CD4-positive, alpha-beta memory T cell (primary cell): ENCODE measurements around the gene TAT. TPM values are rescaled to one million over a fixed set of nuclear protein-coding genes. Genes with fewer than 3 reads are reported as not detected.

Source experiments
- CTCF ChIA-PET: fragments of 350-600 bp; sonication (Branson Sonifier 250); formaldehyde crosslinking; loops from one replicate; lab custom pipeline; 2021; ENCODE audit warnings: inconsistent platforms; ENCODE audit not compliant: partially characterized antibody; lab: Charles Lee
- POLR2A ChIA-PET: fragments of 350-600 bp; sonication (Branson Sonifier 250); formaldehyde crosslinking; loops from one replicate; lab custom pipeline; 2021; ENCODE audit not compliant: partially characterized antibody; lab: Charles Lee
- DNase-seq, 5 donors: peaks; one replicate each; pipeline versions ENCODE4 v3.0.0 to v3.0.0-alpha.2; 2020 to 2022; ENCODE audit warnings: mixed read lengths in 1 of 5
- H3K27ac ChIP-seq: one replicate; pipeline ENCODE4 v1.7.0; 2013; ENCODE audit warnings: low read depth, low read length
- H3K27me3 ChIP-seq: 2 replicates; pipeline ENCODE4 v1.7.0; 2013; ENCODE audit warnings: mild to moderate bottlenecking, low read length, moderate library complexity; ENCODE audit not compliant: insufficient read depth
- H3K36me3 ChIP-seq: 2 replicates; pipeline ENCODE4 v1.7.0; 2013; ENCODE audit warnings: mild to moderate bottlenecking, low read length, moderate library complexity; ENCODE audit not compliant: insufficient read depth
- H3K4me1 ChIP-seq: 2 replicates; pipeline ENCODE4 v1.7.0; 2013; ENCODE audit warnings: mild to moderate bottlenecking, low read length, moderate library complexity; ENCODE audit not compliant: insufficient read depth
- H3K4me3 ChIP-seq, 2 donors: one replicate each; pipeline ENCODE4 v1.7.0; 2013; ENCODE audit warnings: low read length in 2 of 2, mild to moderate bottlenecking in 1 of 2
- H3K9me3 ChIP-seq, 2 donors: one replicate each; pipeline ENCODE4 v1.7.0; 2013; ENCODE audit warnings: low read length in 2 of 2, control low read depth in 1 of 2; ENCODE audit not compliant: control insufficient read depth in 1 of 2
- H3K27ac Mint-ChIP-seq, 7 donors: one replicate each; pipeline ENCODE4 v1.8.0; 2020 to 2021; ENCODE audit warnings: mixed read lengths in 7 of 7, mild to moderate bottlenecking in 6 of 7, inconsistent platforms in 3 of 7, moderate library complexity in 3 of 7
- H3K27me3 Mint-ChIP-seq, 2 donors: one replicate each; pipeline ENCODE4 v1.8.0; 2020 to 2021; ENCODE audit warnings: mixed read lengths in 2 of 2
- H3K36me3 Mint-ChIP-seq, 2 donors: one replicate each; pipeline ENCODE4 v1.8.0; 2020 to 2021; ENCODE audit warnings: mixed read lengths in 2 of 2, inconsistent platforms in 1 of 2, mild to moderate bottlenecking in 1 of 2
- H3K4me1 Mint-ChIP-seq, 4 donors: one replicate each; pipeline ENCODE4 v1.8.0; 2020 to 2021; ENCODE audit warnings: mixed read lengths in 4 of 4, mild to moderate bottlenecking in 1 of 4
- H3K4me3 Mint-ChIP-seq, 8 donors: one replicate each; pipeline ENCODE4 v1.8.0; 2020 to 2021; ENCODE audit warnings: mixed read lengths in 8 of 8, mild to moderate bottlenecking in 7 of 8, moderate library complexity in 6 of 8, inconsistent platforms in 3 of 8
- H3K9me3 Mint-ChIP-seq, 8 donors: one replicate each; pipeline ENCODE4 v1.8.0; 2020 to 2021; ENCODE audit warnings: mixed read lengths in 8 of 8, mild to moderate bottlenecking in 5 of 8, inconsistent platforms in 3 of 8, moderate library complexity in 1 of 8
- intact Hi-C: fragments of 100-400 bp; cut with micrococcal nuclease; formaldehyde crosslinking; loops from one replicate; pipeline ENCODE4 v1.15.1; 2023
- polyA plus RNA-seq, 2 donors: library from polyadenylated mRNA; unstranded; fragments of 300-500 nt; fragmentation: Illumina TruSeq; gene quantifications; one replicate each; pipeline ENCODE4 v1.2.3, GENCODE V29; 2021
- total RNA-seq, 2 experiments: library from RNA; stranded (reverse); gene quantifications; one replicate each; pipeline ENCODE4 v1.2.3, GENCODE V29; 2021

Gene TAT
- total and polyA plus RNA-seq, 4 experiments from 2014 or later: not detected

DNA sequence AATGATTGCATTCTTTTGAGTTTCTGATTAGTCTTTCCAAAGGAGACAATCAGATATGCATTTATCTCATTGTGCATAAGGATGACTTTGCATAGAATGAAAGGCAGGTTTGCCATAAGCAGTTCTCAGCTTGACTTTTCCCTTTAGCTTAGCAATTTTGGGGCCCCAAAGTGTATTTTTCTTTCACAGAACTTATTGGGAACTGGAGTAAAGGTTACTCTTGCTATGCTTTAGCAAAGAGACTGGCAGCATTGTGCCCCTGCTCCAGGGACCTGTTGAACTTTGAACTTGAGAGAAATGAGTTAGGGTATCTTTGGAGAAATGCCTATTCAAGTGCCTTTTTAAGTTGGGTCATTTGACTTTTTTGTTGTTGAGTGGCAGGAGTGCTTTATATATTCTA, 17.0 kb downstream of the TAT start:
- peaks cover 6% of the 10 kb centered on the region for H3K4me1 ChIP-seq
- intact Hi-C loops: loop anchor here (5.0 to 10.0 kb wide), 3 partner anchors 322 to 755 kb away; partner anchors contain the start of genes DHX38, TXNL4B, VAC14 and ZNF821
- H3K4me3 ChIP-seq: no peak overlapping the region
- Mint-ChIP-seq H3K4me1 (peaks cover 5 to 9% (median 8%) of the 10 kb centered on the region in 4 donors), H3K36me3 (peaks cover 5 to 6% of the 10 kb centered on the region in 2 donors), H3K27me3 (peaks cover 0 to 3% of the 10 kb centered on the region in 2 donors), H3K27ac (no peak overlapping the region), H3K9me3 (peaks cover 0 to 20% (median 12%) of the 10 kb centered on the region in 8 donors), H3K4me3 (no peak overlapping the region)
- POLR2A ChIA-PET: no interaction called here
- no peaks in the 10 kb centered on the region for H3K36me3 ChIP-seq
- CTCF ChIA-PET: interaction anchor here (1.6 kb wide), 1 partner anchor 51 kb away, joined by 3 read pairs; no protein-coding TSS in a partner anchor
- H3K27me3 ChIP-seq: no peaks in the 10 kb centered on the region
- no peaks in the 10 kb centered on the region for H3K9me3 ChIP-seq
- no peak for DNase-seq
- no peak overlapping the region for H3K27ac ChIP-seq

DNA sequence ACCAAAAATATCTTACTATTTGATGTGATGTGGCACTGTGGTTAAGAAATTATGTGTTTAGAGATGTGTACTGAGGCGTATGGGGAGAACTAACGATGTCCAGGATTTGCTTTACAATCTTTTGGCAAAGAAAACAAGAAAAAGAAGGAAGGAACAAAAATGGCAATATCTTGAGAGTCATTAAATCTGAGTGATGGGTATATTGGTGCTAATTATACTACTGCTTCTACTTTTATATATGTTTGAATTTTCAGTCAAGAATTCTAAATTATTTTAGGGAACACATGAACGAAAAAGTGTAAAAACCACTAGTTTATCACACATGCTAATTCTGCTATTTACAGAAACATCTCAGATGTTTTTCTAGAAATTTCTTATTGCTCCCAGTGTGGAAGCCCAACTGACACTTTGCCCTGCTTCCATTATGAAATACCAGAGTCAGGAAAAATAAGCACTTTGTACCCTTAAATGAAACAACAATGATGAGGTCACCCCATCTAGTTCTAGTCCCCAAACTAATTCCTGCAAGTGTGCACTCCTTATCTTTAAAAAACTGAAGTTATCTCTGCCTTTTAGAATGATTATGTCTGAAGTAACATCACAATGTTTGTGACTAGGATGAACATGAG, 18.8 kb downstream of the TAT start:
- Mint-ChIP-seq H3K36me3 (peaks cover 0 to 5% of the 10 kb centered on the region in 2 donors), H3K27ac (no peak overlapping the region), H3K9me3 (peaks cover 0 to 16% (median 12%) of the 10 kb centered on the region in 8 donors), H3K4me3 (no peak overlapping the region), H3K27me3 (peaks cover 0 to 3% of the 10 kb centered on the region in 2 donors), H3K4me1 (peaks cover 0 to 1% (median 0%) of the 10 kb centered on the region in 4 donors)
- Histone ChIP-seq H3K4me3 (no peak overlapping the region), H3K27ac (no peak overlapping the region), H3K36me3 (no peaks in the 10 kb centered on the region), H3K4me1 (no peaks in the 10 kb centered on the region), H3K9me3 (no peaks in the 10 kb centered on the region), H3K27me3 (no peaks in the 10 kb centered on the region)
- DNase-seq: no peak
- intact Hi-C loops: no loop called here
- ChIA-PET CTCF (no interaction called here), POLR2A (no interaction called here)

DNA sequence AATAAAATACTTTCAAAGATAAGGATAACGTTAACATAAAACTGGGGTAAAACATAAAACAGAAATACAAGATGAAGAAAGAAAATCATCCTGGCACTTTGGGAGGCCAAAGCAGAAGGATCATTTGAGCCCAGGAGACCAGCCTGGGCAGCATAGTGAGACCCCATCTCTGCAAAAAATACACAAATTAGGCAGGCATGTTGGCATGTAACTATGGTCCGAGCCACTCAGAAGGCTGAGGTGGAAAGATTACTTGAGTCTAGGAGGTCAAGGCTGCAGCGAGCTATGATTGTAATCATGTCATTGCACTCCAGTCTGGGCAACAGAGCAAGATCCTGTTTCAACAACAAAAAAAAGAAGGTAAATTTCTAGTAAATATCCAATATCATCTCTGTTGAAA, 19.6 kb downstream of the TAT start:
- H3K27ac Mint-ChIP-seq: no peak overlapping the region
- Histone ChIP-seq H3K36me3 (no peaks in the 10 kb centered on the region), H3K27ac (no peak overlapping the region), H3K4me1 (no peaks in the 10 kb centered on the region), H3K9me3 (no peaks in the 10 kb centered on the region), H3K4me3 (no peak overlapping the region), H3K27me3 (no peaks in the 10 kb centered on the region)
- no peak overlapping the region for H3K4me3 Mint-ChIP-seq
- intact Hi-C loops: no loop called here
- peaks cover 0 to 10% (median 7%) of the 10 kb centered on the region in 8 donors for H3K9me3 Mint-ChIP-seq
- peaks cover 0 to 5% of the 10 kb centered on the region in 2 donors for H3K36me3 Mint-ChIP-seq
- peaks cover 0 to 1% (median 0%) of the 10 kb centered on the region in 4 donors for H3K4me1 Mint-ChIP-seq
- DNase-seq: no peak
- peaks cover 0 to 3% of the 10 kb centered on the region in 2 donors for H3K27me3 Mint-ChIP-seq
- ChIA-PET POLR2A (no interaction called here), CTCF (no interaction called here)

DNA sequence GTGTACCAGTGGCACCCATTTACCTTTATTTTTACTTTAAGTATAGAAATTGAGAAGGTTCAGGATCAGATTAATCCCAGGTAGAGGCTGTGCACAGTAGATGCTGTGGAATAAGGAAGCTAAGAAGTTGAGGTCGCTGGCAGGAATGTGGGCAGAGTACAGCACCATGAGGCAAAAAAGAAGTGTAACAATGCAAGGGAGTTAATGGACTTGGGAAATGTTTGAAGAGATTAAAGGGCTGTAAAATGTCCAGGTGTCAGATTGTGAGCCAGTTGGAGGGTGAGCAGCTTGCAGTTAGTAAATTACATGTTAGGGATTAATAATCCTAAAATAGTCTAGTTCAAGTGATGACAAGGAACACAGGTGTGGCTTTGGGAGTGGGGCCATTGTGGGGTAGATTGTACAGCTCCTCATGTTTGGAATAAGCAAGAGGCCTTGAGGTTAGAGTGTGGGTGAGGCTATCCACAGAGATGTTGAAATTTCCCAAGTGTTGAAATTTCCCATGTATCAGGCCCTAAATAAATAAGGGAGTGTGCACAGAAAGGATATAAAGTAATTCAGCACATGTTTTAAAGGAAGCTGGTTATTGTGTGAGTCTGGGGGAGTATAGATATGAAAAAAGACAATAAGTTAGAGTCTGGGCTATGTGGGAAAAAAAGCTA, 21.5 kb downstream of the TAT start:
- Histone ChIP-seq H3K36me3 (no peaks in the 10 kb centered on the region), H3K9me3 (no peaks in the 10 kb centered on the region), H3K4me3 (no peak overlapping the region), H3K27me3 (no peaks in the 10 kb centered on the region), H3K27ac (no peak overlapping the region), H3K4me1 (no peaks in the 10 kb centered on the region)
- Mint-ChIP-seq H3K36me3 (no peaks in the 10 kb centered on the region), H3K9me3 (no peaks in the 10 kb centered on the region), H3K27ac (no peak overlapping the region), H3K4me3 (no peak overlapping the region), H3K4me1 (peaks cover 0 to 1% (median 0%) of the 10 kb centered on the region in 4 donors), H3K27me3 (peaks cover 2 to 3% of the 10 kb centered on the region in 2 donors)
- intact Hi-C loops: no loop called here
- CTCF ChIA-PET: interaction anchor here (1.1 to 2.6 kb wide), 4 partner anchors 8 to 56 kb away, joined by 3 to 9 read pairs (median 4); no protein-coding TSS in a partner anchor
- POLR2A ChIA-PET: no interaction called here
- DNase-seq: no peak

DNA sequence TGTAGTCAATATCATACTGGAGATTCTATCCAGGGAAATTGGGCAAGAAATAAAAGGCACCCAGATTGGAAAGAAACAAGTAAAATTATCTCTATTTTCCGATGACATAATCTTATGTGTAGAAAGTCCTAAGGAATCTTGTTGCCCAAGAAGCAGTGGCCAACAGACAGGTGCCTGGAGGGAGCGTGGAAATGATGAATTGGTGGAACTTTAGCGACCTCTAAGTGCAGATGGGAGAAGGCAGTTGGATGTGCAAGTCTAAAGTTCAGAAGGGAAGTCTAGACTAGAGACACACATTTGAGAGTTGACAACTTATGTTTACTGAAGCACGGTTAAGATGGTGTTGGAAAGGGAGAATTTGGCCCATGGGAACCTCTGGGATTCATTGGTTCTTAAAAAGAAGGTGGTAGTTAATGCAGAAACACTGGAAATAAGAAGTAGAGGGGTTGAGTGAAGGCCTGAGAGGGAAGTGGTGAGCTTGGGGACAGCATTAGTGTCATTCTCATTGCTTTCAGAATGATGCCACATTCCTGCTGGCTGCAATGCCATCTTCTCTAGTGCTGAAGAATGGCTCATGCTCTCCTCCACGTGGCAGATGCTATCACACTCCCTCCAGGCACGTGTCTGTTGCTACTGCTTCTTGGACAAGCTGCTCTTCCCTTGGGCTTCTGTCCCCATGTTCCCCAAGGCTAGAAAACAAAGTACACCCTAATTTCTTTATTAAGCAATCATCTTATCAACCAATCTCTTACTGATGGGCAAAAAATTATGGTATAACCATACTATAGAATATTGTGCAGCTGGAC, 24.0 kb downstream of the TAT start:
- Mint-ChIP-seq H3K36me3 (peaks cover 0 to 4% of the 10 kb centered on the region in 2 donors), H3K4me3 (no peak overlapping the region), H3K27ac (no peak overlapping the region), H3K27me3 (peaks cover 5 to 10% of the 10 kb centered on the region in 2 donors), H3K4me1 (peaks cover 0 to 1% (median 0%) of the 10 kb centered on the region in 4 donors), H3K9me3 (no peaks in the 10 kb centered on the region)
- Histone ChIP-seq H3K9me3 (no peaks in the 10 kb centered on the region), H3K27me3 (no peaks in the 10 kb centered on the region), H3K27ac (no peak overlapping the region), H3K4me3 (no peak overlapping the region), H3K4me1 (no peaks in the 10 kb centered on the region), H3K36me3 (no peaks in the 10 kb centered on the region)
- ChIA-PET CTCF (interaction anchor here (1.1 to 1.5 kb wide), 4 partner anchors 13 to 140 kb away, joined by 3 to 5 read pairs (median 4); no protein-coding TSS in a partner anchor), POLR2A (interaction anchor here (0.5 kb wide), 1 partner anchor 1028 kb away, joined by 3 read pairs; no protein-coding TSS in a partner anchor)
- intact Hi-C loops: no loop called here
- DNase-seq: no peak

DNA sequence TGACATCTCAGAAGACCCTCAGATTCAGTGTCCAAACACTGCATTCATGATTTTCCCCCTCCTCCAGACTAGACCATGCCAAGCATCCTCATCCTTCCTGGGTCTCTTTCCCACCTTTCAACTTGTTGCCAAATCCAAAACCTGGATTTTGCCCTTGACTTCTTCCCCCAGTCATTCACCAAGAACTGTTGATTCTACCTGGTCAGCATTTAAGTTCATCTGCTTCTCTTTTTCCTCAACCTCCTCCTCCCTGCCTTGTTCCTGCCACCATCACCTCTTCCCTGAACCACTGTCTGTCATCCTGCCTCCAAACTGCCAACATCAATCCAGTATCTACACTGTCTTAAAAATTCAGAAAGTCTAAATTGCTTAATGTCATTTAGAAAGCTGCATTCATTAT, 29.7 kb downstream of the TAT start:
- H3K4me1 ChIP-seq: no peaks in the 10 kb centered on the region
- H3K36me3 ChIP-seq: no peaks in the 10 kb centered on the region
- ChIA-PET CTCF (interaction anchor here (1.2 to 1.4 kb wide), 3 partner anchors 9 to 49 kb away, joined by 3 read pairs; no protein-coding TSS in a partner anchor), POLR2A (no interaction called here)
- Mint-ChIP-seq H3K36me3 (peaks cover 0 to 4% of the 10 kb centered on the region in 2 donors), H3K27me3 (peaks cover 10 to 13% of the 10 kb centered on the region in 2 donors), H3K4me3 (no peak overlapping the region), H3K4me1 (peaks cover 0 to 4% (median 3%) of the 10 kb centered on the region in 4 donors), H3K27ac (no peak overlapping the region), H3K9me3 (no peaks in the 10 kb centered on the region)
- H3K4me3 ChIP-seq: no peak overlapping the region
- intact Hi-C loops: no loop called here
- DNase-seq: no peak
- no peaks in the 10 kb centered on the region for H3K9me3 ChIP-seq
- no peak overlapping the region for H3K27ac ChIP-seq
- H3K27me3 ChIP-seq: no peaks in the 10 kb centered on the region
